ENCODE data around the gene PARVG. TPM values are rescaled to one million over a fixed set of nuclear protein-coding genes. Genes with fewer than 3 reads are reported as not detected.
A peak's percentile ranks its signal among the peaks of the same experiment; 100 is the strongest.

PARVG gene
- total RNA-seq, 1 donor from 2014 or later, result not detected

GRCh38 chr22:44146088-44146861 is 34.5 kb upstream of the PARVG start:
- peak; percentile 96 for FAIRE-seq

GRCh38 chr22:44147008-44147645 is 33.6 kb upstream of the PARVG start:
- Histone ChIP-seq H3K36me3 (ENCODE audit: control insufficient read depth, insufficient read depth, low read length) (no peaks in the 10 kb centered on the region), H3K27me3 (ENCODE audit: control insufficient read depth, insufficient read depth, low read length) (no peaks in the 10 kb centered on the region), H3K4me3 (ENCODE audit: low read depth, low read length) (no peak overlapping the region)
- TF ChIP-seq CTCF (IDR thresholded peaks at IDR 0.05; ENCODE audit: insufficient read depth, low read length, severe bottlenecking), result no peak
- FAIRE-seq, result peak; percentile 32
- DNase-seq (ENCODE audit: low read depth), result no peak

More at GRCh38 chr22:44146088-44146861, 34.5 kb upstream of the PARVG start:
- Histone ChIP-seq H3K27me3 (ENCODE audit: control insufficient read depth, insufficient read depth, low read length) (no peaks in the 10 kb centered on the region), H3K36me3 (ENCODE audit: control insufficient read depth, insufficient read depth, low read length) (no peaks in the 10 kb centered on the region), H3K4me3 (ENCODE audit: low read depth, low read length) (no peak overlapping the region)
- no peak for DNase-seq (ENCODE audit: low read depth)
- no peak for TF ChIP-seq CTCF (IDR thresholded peaks at IDR 0.05; ENCODE audit: insufficient read depth, low read length, severe bottlenecking)

GRCh38 chr22:44147821-44148574 is 32.7 kb upstream of the PARVG start:
- DNase-seq (ENCODE audit: low read depth), result no peak
- no peaks in the 10 kb centered on the region for H3K27me3 ChIP-seq (ENCODE audit: control insufficient read depth, insufficient read depth, low read length)
- H3K4me3 ChIP-seq (ENCODE audit: low read depth, low read length), result no peak overlapping the region
- no peak for FAIRE-seq
- no peak for TF ChIP-seq CTCF (IDR thresholded peaks at IDR 0.05; ENCODE audit: insufficient read depth, low read length, severe bottlenecking)
- no peaks in the 10 kb centered on the region for H3K36me3 ChIP-seq (ENCODE audit: control insufficient read depth, insufficient read depth, low read length)

GRCh38 chr22:44151676-44152075 is 29.0 kb upstream of the PARVG start:
- no peak for TF ChIP-seq CTCF (IDR thresholded peaks at IDR 0.05; ENCODE audit: insufficient read depth, low read length, severe bottlenecking)
- Histone ChIP-seq H3K36me3 (ENCODE audit: control insufficient read depth, insufficient read depth, low read length) (no peaks in the 10 kb centered on the region), H3K27me3 (ENCODE audit: control insufficient read depth, insufficient read depth, low read length) (no peaks in the 10 kb centered on the region), H3K4me3 (ENCODE audit: low read depth, low read length) (no peak overlapping the region)
- FAIRE-seq (no peak), DNase-seq (ENCODE audit: low read depth) (no peak)

GRCh38 chr22:44153710-44154109 is 27.0 kb upstream of the PARVG start:
- TF ChIP-seq CTCF (IDR thresholded peaks at IDR 0.05; ENCODE audit: insufficient read depth, low read length, severe bottlenecking), result no peak
- no peak overlapping the region for H3K4me3 ChIP-seq (ENCODE audit: low read depth, low read length)
- no peaks in the 10 kb centered on the region for H3K27me3 ChIP-seq (ENCODE audit: control insufficient read depth, insufficient read depth, low read length)
- H3K36me3 ChIP-seq (ENCODE audit: control insufficient read depth, insufficient read depth, low read length), result no peaks in the 10 kb centered on the region
- FAIRE-seq (no peak), DNase-seq (ENCODE audit: low read depth) (no peak)

Data from bronchial epithelial cell (primary cell).